NCI-H1092 treated with DMSO at 0.1 percent for 48 hours (cell line): Measurements from ENCODE around the gene TM4SF20.
"Not testable (repeated sequence)": the region's sequence is repeated elsewhere in the genome, so short reads cannot be mapped to it uniquely, and the experiment has no call there.

Experiments used
- DNase-seq: peaks from one replicate; lab custom pipeline; 2025; lab: John Stamatoyannopoulos, UW

The TM4SF20 gene

GRCh38 chr2:227398684-227399670 is 19.9 kb upstream of the TM4SF20 start:
- no peak for DNase-seq

- no peak for DNase-seq
Observed at GRCh38 chr2:227397562-227397961, 18.5 kb upstream of the TM4SF20 start.

- no peak for DNase-seq
Observed at GRCh38 chr2:227395556-227395955, 16.4 kb upstream of the TM4SF20 start.

- no peak for DNase-seq
Observed at GRCh38 chr2:227394401-227394800, 15.3 kb upstream of the TM4SF20 start.

GRCh38 chr2:227390468-227391256 is 11.6 kb upstream of the TM4SF20 start:
- no peak for DNase-seq

GRCh38 chr2:227389661-227390060 is 10.6 kb upstream of the TM4SF20 start:
- no peak for DNase-seq

- DNase-seq: no peak
Observed at GRCh38 chr2:227389231-227389630, 10.1 kb upstream of the TM4SF20 start.

GRCh38 chr2:227388537-227389011 is 9.5 kb upstream of the TM4SF20 start:
- DNase-seq: no peak

GRCh38 chr2:227387583-227387982 is 8.5 kb upstream of the TM4SF20 start, which contains the start of gene SCYGR1:
Gene SCYGR1, minus strand, starts transcription at chr2:227387949. Its CDS starts 0 bp downstream, at chr2:227387949.
- DNase-seq: not testable (repeated sequence)

- no peak for DNase-seq
Observed at GRCh38 chr2:227386630-227387029, 7.5 kb upstream of the TM4SF20 start.

GRCh38 chr2:227383686-227384085 is 4.6 kb upstream of the TM4SF20 start:
- DNase-seq: no peak

- DNase-seq: not testable (repeated sequence)
Observed at GRCh38 chr2:227382241-227382835, 3.2 kb upstream of the TM4SF20 start.

GRCh38 chr2:227378371-227378782 is 729 bp downstream of the TM4SF20 start:
- DNase-seq: no peak

- DNase-seq: no peak
Observed at GRCh38 chr2:227377467-227378351, 1.4 kb downstream of the TM4SF20 start.

- DNase-seq: no peak
Observed at GRCh38 chr2:227376656-227377396, 2.3 kb downstream of the TM4SF20 start.

GRCh38 chr2:227374158-227374557 is 4.9 kb downstream of the TM4SF20 start:
- no peak for DNase-seq

- DNase-seq: no peak
Observed at GRCh38 chr2:227373389-227373788, 5.7 kb downstream of the TM4SF20 start.

GRCh38 chr2:227370791-227371312 is 8.3 kb downstream of the TM4SF20 start:
- DNase-seq: no peak

- DNase-seq: no peak
Observed at GRCh38 chr2:227370092-227370491, 9.0 kb downstream of the TM4SF20 start.

- no peak for DNase-seq
Observed at GRCh38 chr2:227368574-227368973, 10.5 kb downstream of the TM4SF20 start.
